Measurements from ENCODE around the gene LHFPL6. TPM values are rescaled to one million over a fixed set of nuclear protein-coding genes. Genes with fewer than 3 reads are reported as not detected.

The LHFPL6 gene
- total RNA-seq: 100 to 1,000 TPM; 206 to 213 TPM
- long read RNA-seq, donor 1, partial matches to known transcripts: 12 of 52 reads
- long read RNA-seq, donor 1, other reads (novel, unspliced or antisense): 40 of 52 reads
- long read RNA-seq, donor 2, partial matches to known transcripts: 16 of 54 reads
- long read RNA-seq, donor 2, other reads (novel, unspliced or antisense): 35 of 54 reads

DNA sequence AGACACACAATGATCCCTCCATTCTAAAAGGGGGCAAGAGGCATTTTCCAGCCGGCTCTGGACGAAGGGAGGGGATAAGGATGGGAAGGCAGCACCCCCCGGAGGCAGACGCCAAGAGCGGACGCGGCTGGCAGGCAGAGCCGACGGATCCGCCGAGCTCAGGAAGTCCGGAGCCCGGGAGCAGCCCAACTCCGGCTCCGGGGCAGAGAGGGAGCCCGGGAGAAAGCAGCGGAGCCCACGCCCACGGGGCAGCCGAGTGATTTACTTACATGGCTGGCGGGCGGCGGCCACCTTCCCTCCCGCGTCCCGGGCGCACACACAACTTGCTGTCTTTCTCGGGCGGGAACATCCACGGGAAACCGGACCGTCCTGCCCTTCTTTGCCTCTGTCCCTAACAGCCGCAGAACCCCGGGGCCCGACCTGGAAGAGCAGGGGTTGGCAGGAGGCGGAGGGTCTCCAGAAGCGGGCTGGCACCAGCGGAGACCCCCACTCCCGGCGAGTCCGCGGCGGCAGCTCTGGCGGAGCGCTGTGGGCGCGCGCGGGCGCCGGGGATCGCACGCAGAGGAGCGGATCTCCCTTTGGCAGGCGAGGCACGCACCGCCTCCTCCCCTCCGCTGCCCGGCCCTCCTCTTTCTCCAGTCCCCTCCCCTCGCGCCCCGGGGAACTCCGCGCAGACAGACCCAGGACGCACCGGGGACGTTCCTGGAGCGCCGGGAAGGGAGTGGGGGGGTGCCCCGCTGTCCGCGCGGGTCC, at the start of gene LHFPL6:
Gene LHFPL6, minus strand, starts transcription at position 580 of the 753 bp plus-strand sequence.
- DNase-seq (ENCODE audit: low spot score): peak; percentile 96
- intact Hi-C loops (cut with DNase I): loop anchor here (5.0 to 10.0 kb wide), 4 partner anchors 188 to 558 kb away; no protein-coding TSS in a partner anchor

DNA sequence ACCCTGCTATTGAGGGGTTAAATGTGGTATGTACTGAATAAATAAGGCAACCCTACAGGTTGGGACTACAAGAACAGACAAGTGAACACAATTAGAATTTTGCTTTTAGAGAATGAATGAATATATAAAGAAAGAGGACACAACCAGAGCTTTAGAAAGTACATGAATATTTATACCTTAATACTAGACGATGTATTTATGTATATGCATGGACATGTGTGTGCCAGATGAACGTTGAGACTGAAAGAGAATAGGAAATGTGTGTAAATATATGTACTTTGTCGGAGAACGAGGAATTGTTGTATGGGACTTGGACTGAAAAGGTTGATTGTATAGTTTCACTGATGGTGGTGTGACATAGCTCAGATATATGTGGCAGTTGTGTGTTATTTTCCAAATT, 43.1 kb upstream of the LHFPL6 start:
- DNase-seq (ENCODE audit: low spot score): no peak

DNA sequence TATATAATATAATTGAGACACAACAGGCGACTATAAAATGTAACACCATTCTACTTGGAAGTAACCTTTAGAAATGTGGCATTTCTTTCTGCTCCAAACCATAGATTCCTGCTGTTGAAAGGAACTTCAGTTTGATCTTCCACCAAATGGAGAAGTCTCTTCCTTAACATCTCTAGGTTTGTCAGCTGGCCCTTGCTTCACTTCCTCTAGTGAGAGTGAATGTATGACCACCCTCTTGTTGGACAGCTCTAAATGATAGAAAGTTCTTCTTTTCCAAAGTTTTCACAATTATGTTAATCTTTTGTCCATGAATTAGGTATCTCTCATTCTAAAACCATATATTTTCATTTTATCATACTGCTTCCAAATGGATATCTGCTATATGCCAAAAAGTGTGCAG, 38.7 kb upstream of the LHFPL6 start:
- DNase-seq (ENCODE audit: low spot score): no peak
- intact Hi-C loops (cut with DNase I): no loop called here

More for the DNA sequence above, 43.1 kb upstream of the LHFPL6 start:
- intact Hi-C loops (cut with DNase I): no loop called here

DNA sequence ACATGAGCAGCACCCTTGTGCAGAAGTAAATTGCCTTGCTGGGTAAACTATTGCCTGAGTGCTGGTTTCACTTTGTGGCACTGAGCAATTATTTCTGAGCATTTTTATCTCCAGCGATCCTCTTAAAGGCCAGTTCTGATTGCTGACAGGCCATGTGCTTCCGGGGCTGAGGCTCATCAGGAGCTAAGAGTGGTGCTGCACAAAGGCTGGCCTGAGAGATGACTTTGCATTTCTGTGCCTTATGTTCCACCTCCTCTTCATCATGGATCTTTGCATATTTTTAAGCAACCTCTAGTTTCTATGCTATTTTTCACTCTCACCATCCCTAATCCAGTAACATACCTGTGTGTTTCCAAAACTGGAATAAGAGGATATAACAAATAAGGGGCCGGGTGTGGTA, 34.9 kb upstream of the LHFPL6 start:
- no peak for DNase-seq (ENCODE audit: low spot score)
- intact Hi-C loops (cut with DNase I): no loop called here

DNA sequence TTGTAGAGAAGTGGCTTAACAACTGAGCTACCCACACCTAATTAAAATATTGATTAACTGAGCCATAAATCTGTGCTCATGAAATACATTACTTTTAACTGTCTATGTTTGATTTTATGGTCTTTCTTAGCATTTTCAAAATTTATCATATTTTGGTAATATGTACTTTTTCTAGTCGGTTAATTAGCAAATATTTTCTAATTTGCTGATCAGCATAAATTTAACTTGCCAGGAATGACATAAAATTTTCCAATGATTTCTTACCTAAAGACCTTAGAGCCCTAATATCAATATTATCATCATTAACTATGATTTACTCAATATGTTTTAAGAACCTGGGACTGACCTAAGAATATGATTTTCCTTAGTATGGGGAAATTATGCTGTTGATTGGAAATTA, 32.6 kb upstream of the LHFPL6 start:
- DNase-seq (ENCODE audit: low spot score): no peak
- intact Hi-C loops (cut with DNase I): no loop called here

DNA sequence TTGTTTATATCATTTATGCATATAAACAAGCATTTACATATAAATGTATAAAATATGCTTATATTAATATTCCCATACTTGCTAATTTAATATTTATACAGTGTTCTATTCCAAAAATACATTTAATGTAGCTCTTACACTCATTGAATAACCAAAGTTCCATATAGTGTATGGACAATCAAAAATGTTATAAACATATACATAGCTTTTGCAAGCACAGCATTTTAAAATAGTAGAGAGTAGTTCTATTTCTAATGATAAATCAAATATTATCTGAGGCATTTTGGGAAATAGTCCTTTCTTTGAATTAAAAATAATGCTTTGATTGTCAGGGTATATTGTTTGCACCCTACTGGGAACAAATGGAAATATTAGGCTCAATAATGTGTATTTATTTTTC, 30.0 kb upstream of the LHFPL6 start:
- intact Hi-C loops (cut with DNase I): no loop called here
- no peak for DNase-seq (ENCODE audit: low spot score)

DNA sequence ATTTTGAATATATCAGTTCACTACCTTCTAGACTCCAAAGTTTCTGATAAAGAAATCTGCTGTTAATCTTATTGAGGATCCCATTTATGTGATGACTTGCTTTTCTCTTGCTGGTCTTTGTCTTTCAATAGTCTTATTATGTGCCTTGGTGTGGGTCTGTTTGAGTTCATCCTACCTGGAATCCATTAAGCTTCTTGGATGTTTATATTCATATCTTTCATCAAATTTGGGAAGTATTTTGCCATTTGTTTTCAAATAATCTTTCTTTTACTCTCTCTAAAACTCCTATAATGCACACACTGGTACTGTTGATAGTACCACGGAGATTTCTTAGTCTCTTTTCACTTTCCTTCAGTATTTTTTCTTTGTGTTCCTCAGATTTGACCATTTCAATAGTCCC, 28.3 kb upstream of the LHFPL6 start:
- intact Hi-C loops (cut with DNase I): no loop called here
- DNase-seq (ENCODE audit: low spot score): no peak

DNA sequence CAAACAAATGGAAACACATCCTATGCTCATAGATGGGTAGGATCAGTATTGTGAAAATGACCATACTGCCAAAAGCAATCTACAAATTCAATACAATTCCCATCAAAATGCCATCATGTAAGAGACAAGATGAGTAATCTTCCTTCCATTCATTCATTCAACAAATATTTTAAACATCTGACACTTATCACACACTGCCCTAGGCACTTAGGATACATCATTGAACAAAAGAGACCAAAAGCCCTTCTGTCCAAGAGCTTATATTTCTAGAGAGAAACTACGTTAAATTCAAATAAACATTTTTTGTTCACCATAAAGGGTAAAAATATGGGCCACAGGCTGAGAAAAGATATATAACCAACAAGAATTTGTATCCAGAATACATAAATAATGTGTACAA, 20.5 kb upstream of the LHFPL6 start:
- no peak for DNase-seq (ENCODE audit: low spot score)
- intact Hi-C loops (cut with DNase I): no loop called here

DNA sequence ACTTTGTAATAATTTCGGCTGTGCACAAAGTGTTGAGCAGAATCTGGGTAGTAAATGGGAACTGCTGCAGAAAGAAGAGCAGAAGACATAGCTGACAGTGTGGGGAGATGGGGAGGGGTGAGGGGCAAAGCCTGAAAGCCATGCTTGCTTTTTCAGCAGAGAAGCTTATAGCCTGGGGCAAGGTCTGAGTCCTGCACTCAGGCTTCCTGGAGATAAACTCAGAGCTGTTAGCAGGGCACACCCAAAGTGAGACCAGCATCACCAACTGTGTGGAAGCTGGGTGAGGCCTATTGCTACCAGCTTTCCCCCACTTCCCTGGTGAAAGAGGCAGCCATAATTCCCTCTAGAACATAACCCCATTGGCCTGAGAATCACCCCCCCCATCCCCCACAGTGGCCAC, 15.6 kb upstream of the LHFPL6 start:
- DNase-seq (ENCODE audit: low spot score): no peak
- intact Hi-C loops (cut with DNase I): loop anchor here in 1 of 2 donors (10.0 kb wide), 1 partner anchor 564 kb away; no protein-coding TSS in a partner anchor

DNA sequence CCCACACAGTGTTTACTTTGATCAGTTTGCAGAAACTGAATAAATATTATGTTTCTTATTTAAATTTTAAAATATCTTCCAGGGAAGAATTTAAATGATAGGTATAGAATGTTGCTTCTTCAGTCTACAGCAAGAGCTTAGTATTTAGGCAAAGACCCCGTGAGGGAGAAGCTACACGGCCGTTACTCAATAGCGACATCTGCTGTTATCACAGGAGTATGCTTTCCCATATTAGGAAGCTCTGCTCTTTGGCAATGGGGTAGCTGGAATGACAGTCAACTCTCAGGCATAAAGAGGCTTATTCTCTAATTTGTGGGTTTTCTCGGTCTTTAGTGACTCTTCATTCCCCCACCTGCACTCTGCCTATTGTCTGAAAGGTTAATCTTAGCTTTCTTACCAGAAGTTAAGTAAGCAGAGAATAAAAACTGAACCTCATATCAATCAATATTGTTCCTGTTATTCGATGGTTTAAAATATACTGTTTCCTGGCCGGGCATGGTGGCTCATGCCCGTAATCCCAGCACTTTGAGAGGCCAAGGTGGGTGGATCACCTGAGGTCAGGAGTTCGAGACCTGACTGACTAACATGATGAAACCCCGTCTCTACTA, 13.2 kb upstream of the LHFPL6 start:
- intact Hi-C loops (cut with DNase I): loop anchor here in 1 of 2 donors (10.0 kb wide), 1 partner anchor 561 kb away; no protein-coding TSS in a partner anchor
- DNase-seq (ENCODE audit: low spot score): no peak

DNA sequence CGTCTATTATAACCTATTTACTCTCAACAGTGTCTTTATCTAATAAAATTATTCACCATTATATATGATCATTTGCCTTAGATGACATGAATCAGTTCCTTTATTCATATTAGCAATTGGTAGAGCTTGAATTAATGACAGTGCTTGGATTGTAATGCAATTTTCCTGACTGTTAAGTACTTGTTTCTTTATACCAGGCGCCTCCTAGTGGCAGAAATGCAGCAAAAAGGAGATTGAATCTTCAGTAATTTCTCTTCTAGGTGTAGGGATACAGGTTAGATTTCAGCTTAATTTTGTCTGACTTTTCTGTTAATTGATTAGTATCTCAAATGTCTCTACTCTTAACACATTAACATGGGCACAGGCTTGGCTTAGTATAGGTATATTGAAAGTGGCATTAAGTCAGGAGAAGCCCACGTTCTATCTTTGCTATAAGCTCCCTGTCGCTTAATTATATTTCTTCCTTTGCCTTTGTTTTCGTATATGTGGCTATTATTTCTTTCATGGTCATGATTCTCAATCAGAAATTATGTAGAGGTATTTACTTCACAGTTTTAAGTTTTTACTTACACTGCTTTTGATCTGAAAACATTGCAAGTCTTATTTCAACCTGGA, 9.1 kb upstream of the LHFPL6 start:
- intact Hi-C loops (cut with DNase I): loop anchor here in 1 of 2 donors (5.0 to 10.0 kb wide), 2 partner anchors 465 to 557 kb away; no protein-coding TSS in a partner anchor
- no peak for DNase-seq (ENCODE audit: low spot score)

DNA sequence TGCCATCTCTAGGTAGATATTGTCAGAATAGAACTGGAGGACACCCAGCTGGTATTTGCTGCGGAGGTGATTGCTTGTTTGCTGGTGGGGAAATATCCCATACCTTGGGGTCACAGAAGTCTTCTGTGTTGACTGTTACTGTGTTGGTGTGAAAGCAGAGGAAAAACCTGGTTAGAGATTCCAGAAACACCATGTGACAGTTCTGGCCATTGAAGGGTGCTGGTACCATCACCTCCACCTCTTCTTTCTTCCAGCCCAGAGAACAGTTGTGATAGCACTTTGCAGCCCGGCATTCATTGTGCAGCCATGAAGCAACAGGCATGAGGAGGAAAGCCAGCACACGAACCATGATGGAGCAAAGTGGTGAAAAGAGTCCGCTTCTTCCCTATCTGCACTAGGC, 4.9 kb upstream of the LHFPL6 start:
- DNase-seq (ENCODE audit: low spot score): no peak
- intact Hi-C loops (cut with DNase I): loop anchor here in 1 of 2 donors (10.0 kb wide), 3 partner anchors 193 to 563 kb away; no protein-coding TSS in a partner anchor

DNA sequence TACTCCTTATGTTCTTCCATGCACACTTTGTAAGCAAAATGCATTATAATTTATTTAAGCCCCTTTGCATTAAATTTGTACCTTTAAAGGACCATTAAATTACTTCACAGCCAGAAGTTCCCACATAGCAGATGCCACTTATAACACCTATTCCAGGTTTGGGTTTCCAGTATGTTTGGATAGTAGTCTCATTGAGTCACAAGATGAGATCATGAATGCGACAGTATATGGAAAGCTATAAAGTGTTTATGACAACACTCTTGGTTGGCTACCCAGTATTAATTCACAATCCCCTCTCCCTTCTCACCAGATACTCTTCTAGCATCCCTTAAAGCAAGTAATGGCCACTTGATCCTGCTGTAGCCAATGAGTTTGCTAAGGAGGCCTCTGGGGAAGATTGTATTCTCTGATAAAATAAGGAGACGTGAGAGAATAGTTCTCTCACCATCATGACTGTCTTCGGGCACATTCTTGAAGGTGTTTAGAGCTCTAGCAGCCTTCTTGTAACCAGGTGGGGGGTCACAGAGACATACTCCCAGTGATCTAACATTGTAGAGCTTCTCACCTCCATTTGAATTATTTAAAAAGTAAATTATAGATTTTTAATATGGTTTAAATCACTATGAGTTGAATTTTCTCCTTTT, 2.8 kb upstream of the LHFPL6 start:
- no peak for DNase-seq (ENCODE audit: low spot score)
- intact Hi-C loops (cut with DNase I): loop anchor here in 1 of 2 donors (10.0 kb wide), 3 partner anchors 191 to 561 kb away; no protein-coding TSS in a partner anchor

DNA sequence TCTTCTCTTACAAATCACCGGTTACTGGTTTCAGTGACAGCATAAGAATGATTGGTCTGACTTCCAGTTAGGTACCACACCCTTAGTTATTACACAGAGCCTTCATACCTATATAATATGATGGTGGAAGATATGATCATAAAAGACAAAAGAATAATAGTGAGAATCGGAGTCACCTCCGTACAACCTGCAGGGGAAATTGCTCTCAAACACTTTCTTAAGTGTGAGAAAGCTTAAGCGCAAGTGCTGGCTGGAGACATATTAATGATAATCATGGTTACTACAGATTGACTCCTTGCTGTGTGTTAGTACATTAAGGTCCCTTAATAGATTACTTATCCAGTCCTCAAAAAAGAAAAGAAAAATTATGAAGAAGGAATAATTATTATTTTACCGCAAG, 1.8 kb upstream of the LHFPL6 start:
- intact Hi-C loops (cut with DNase I): loop anchor here (5.0 to 10.0 kb wide), 4 partner anchors 190 to 560 kb away; no protein-coding TSS in a partner anchor

DNA sequence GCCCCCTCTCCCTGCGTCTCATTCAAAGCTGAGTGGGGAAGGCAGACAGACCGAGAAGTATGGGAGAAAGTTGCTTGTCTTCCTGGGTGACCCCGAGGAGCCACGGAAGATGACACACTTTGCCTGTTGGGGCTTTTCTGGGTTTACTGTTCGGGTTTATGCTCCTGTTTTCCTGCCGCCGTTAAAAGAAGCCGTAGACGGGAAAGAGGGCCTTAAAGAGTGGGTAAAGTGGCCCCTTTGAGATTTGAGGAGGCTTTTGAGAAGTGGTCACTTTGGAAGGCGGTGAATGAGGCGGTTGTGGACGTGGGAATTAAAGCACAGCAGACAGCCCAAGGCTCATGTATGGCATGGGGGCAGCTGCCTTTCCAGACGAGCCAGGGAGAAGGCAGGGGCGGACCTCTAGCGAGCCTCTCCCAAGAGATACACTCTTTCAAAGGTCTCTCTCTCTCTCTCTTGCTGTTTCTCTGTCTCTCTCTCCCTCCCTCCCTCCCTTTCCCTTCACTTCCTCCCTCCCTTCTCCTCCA, 493 bp upstream of the LHFPL6 start:
- intact Hi-C loops (cut with DNase I): loop anchor here (5.0 to 10.0 kb wide), 4 partner anchors 189 to 559 kb away; no protein-coding TSS in a partner anchor
- no peak for DNase-seq (ENCODE audit: low spot score)

More for the DNA sequence above, 1.8 kb upstream of the LHFPL6 start:
- no peak for DNase-seq (ENCODE audit: low spot score)

DNA sequence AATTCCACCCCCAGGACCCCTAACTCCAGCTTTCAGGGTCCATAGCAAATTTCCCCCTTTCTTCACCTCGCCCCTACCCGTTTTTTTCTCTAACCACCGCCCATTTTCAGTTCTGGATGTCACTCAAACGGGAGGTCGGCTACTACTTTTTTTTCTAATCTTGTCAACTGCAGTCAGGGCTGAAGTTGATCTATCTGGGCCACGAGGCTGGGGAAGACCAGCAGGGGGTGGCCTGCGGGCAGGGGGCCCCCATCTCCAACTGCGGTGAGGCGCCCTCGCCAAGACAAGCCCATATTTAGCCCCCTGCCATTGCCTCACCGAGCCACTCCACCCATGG, 748 bp downstream of the LHFPL6 start:
- DNase-seq (ENCODE audit: low spot score): no peak
- intact Hi-C loops (cut with DNase I): loop anchor here (5.0 to 10.0 kb wide), 4 partner anchors 187 to 557 kb away; no protein-coding TSS in a partner anchor

DNA sequence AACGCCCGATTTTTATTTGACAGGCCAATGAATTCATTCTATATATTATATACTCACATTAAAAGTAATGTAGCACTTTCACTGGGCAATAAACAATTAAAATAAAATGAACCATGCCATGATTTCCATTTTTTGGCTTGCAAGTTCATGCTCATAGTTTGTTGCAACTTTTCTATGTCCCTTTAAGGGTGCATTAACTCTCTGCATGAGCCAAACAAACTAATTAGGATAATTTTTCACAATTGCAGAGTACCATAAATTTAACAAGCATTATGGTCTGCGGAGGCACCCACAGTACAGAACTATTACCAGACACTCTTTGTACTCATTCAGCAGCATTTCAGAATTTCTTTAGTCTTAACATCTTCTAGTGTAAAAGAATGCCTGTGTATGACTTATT, 1.4 kb downstream of the LHFPL6 start:
- intact Hi-C loops (cut with DNase I): loop anchor here (5.0 to 10.0 kb wide), 4 partner anchors 187 to 557 kb away; no protein-coding TSS in a partner anchor
- no peak for DNase-seq (ENCODE audit: low spot score)

DNA sequence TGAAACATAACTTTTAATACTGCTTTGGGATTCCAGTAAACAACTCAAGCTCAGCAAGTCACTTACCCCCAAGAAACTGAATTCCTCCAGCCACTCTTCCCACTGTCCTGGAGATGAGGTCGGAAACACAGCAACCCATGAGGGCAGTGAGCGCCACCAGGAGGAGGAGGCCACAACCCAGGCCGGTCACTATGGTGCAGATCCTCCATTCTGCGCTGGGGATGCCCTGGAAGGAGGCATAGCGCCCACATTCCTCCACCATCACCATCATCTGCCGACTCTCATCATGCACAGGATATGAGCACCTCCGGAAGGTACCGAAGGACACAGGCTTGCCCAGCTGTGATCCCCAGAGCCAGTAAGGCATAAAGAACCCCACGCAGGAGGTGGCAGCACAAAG, 2.2 kb downstream of the LHFPL6 start:
- intact Hi-C loops (cut with DNase I): loop anchor here (5.0 to 10.0 kb wide), 4 partner anchors 186 to 556 kb away; no protein-coding TSS in a partner anchor
- DNase-seq (ENCODE audit: low spot score): peak; percentile 86

DNA sequence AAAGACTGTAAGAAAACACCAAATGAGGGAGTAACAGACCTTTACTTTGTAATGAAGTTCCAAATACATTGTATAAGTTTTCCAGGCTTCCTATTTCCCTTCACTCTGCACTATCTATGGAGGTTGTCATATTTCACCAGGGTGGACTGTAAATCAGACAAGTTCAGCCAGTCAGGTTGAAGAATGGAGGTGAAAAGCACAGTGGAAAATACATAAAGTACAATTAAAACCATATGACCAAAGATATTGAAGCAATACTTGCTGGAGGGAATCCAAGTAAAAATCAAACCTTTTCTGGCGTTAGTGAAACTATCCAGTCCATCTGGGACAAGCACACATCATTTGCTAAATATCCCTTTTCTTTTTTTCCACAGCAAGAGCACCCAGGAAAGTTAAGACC, 3.2 kb downstream of the LHFPL6 start:
- no peak for DNase-seq (ENCODE audit: low spot score)
- intact Hi-C loops (cut with DNase I): loop anchor here (5.0 to 10.0 kb wide), 4 partner anchors 185 to 555 kb away; no protein-coding TSS in a partner anchor
